ENCODE data around the gene ZNF107.
"Not testable (repeated sequence)": the region's sequence is repeated elsewhere in the genome, so short reads cannot be mapped to it uniquely, and the experiment has no call there.

ZNF107 gene

DNA sequence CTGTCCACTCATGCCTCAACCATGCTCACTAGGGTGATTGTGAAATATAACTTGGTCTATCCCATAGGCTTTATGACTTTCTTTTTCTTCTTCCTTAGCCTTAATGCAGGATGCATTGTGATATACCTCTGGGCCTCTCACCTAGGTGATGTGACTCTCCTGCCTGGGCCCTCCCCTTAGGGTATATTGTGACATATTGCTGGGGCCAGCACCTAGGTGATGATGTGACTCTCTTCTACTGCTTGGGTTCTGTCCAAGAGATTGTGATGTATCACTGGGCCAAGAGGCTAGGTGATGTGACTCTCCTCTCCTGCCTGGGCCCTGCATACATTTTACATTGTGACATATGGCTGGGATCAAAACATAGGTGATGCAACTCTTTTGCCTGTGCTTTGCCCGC, 14.7 kb upstream of the ZNF107 start:
- no peak for DNase-seq

DNA sequence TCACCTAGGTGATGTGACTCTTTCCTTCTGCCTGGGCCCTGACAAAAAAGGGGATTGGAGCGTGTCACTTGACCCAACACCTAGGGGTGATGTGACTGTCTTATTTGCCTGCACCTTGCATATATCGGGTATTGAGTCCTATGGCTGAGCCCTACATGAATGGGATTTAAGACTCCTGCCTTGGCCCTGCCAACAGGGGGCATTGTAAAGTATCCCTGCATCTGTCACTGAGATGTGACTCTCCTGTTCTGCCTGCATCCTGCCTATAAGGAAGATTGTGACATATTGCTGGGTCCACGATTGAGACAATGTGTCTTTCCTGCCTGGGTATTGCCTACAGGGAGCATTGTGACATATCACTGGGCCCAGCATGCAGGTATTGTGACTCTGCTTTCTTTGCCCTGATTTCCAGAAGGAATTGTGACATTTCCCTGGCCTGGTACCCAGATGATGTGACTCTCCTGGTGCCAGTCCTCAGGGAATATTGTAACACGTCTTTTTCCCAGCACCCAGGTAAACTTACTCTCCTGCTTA, 14.2 kb upstream of the ZNF107 start:
- no peak for DNase-seq

DNA sequence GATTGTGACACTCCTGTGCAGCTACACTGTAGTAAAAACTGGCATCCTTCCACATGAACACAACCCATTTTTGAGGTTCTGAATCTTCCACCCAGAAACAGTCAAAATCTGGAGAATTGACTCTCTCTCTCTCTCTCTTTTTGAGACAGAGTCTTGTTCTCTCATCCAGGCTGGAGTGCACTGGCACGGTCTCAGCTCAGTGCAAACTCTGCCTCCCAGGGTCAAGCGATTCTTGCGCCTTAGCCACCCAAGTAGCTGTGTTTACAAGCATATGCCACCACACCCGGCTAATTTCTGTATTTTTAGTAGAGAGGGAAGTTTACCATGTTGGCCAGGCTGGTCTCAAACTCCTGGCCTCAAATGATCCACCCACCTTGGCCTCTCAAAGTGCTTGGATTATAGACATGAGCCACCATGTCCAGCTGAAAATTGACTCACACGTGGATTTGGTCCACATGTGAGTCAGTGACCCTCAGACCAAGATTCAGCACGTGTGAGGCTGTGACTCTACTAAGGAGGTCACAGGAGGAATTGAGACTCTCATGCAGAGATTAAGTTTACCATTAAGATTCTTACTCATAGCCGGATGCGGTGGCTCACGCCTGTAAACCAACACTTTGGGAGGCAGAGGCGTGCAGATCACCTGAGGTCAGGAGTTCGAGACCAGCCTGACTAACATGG, 12.1 kb upstream of the ZNF107 start:
- DNase-seq, result no peak

DNA sequence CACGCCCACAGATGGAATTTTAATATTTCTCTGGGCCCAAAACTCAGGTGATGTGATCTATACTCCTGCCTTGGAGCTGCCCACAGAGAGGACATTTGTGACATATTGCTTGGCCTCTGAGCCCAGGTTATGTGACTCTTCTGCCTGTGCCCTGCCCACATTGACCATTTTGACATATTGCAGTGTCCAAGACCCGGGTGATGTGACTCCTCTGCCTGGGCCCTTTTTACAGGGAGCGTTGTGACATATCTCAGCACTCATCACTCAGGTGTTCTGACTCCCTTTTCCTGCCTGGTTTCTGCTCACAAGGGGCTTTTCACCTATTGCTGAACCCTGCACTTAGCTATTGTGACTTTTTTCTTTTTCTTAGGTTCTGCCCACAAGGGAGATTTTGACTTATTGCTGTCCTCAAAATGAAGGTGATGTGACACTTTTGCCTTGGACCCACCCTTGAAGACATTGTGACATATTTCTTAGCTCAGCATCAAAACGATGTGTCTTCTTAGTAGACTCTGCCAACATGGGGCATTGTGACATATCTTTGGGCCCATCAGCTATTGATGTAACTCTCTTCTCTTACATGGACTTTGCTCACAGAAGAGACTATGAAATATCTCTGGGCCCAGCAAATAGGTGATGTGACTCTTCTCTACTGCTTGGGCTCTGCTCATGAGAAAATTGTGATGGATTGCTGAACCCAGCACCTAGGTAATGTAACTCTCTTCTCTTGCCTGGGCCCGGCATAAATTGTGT, 11.0 kb upstream of the ZNF107 start:
- DNase-seq, result no peak

DNA sequence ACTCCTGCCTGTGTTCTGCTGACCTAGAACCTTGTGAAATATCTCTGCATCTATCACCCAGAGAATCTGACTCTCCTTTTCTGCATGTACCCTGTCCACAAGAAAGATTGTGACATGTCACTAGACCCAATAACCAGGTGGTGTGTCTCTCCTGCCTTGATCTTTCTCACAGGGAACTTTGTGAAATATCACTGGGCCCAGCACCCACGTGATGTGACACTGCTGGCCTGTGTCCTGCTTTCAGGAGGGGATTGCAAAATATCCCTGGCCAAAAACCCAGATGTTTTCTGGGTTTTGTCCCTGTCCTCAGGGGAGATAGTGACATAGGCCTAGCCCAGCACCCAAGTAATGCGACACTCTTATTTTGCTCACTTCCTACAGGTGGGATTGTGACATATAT, 10.1 kb upstream of the ZNF107 start:
- DNase-seq, result no peak

DNA sequence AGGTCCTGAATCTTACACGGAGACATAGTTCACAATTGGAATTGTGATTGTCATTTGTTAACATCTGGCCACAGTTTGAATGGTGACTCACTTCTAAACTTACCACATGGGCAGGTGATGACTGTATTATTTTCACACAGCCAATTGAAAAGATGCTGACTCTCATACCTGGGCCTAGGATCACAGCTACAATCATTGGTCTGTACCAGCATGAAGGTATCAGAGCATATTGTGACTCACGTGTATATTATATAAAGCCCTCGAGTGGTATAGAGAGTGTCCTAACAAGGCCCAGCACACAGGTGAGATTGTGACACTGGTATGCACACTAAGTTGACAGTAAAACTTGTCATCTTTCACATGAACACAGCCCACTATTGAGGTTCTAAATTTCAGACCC, 9.4 kb upstream of the ZNF107 start:
- DNase-seq, result no peak

DNA sequence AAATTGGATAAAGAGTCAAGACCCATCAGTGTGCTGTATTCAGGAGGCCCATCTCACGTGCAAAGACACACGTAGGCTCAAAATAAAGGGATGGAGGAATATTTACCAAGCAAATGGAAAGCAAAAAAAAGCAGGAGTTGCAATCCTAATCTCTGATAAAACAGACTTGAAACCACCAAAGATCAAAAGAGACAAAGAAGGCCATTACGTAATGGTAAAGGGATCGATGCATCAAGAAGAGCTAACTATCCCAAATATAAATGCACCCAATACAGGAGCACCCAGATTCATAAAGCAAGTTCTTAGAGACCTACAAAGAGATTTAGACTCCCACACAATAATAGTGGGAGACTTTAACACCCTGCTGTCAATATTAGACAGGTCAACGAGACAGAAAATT, 3.8 kb upstream of the ZNF107 start:
- not testable (repeated sequence) for DNase-seq

DNA sequence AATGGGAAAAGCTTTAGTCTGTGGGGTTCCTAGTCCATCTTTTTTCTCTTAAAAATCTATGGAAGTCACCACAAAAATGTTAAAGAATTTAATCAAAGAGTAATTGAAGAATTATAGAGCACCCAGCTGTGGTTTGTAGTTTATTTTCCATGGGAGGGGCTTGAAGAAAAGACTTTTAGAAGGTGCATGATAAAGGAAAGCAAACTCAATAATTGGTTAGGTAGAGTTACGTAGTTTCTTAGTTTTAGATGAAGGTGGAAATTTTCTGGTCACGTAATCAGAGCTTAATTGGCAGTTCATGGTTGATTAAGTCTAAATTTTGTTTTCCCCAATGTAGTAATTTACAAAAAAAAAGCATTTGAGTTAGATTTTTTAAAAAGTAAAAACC, 724 bp downstream of the ZNF107 start:
- no peak for DNase-seq

DNA sequence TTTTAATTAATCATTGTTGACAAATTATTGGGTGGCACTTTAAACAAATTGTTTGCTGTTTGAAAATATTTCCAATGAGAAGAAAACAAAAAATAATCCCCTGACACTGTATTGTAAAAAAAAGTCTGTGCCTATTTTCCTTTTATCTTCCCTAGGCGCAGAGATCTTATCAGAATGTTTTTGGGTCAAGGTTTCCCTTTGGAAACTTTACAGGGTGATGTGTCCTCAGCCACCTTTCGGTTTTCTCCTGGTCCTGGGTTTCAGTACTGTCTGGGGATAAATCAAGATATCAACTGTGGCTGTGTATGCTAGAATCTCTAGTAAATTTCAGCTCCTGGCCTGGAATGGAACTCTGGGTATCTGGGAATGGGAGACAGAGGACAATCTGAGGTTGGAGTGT, 1.4 kb downstream of the ZNF107 start:
- DNase-seq, result no peak

DNA sequence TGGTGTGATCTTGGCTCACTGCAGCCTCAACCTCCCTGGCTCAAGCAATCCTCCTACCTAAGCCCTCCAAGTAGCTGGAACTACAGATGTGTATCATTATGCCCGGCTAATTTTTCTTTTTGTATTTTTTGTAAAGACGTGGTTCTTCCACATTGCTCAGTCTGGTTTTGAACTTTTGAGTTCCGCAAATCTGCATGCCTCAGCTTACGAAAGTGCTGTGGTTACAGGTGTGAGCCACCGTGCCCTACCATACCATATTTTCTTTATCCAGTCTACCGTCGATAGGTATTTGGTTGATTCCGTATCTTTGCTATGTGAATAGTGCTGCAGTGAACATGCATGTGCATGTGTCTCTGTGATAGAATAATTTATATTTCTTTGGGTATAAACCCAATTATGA, 6.5 kb downstream of the ZNF107 start:
- DNase-seq, result no peak

DNA sequence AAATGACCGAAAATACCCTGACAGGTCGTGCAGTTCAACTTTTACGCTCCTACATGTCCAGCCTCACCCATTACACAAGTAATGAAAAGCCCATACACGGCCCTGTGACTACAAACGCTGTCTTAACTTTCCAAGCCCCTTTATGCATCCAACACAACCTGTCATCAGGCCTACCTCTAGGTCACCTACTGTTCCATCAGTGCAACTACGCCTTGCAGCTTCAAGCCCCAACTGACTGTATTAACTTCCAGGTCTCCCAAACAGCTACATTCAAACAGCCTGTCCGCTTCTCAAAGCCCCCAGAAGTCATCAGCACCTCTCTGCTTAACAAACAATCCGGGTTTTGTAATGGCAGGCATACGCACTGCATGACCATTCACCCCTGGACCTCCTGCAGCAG, 19.2 kb downstream of the ZNF107 start:
- DNase-seq, result no peak

DNA sequence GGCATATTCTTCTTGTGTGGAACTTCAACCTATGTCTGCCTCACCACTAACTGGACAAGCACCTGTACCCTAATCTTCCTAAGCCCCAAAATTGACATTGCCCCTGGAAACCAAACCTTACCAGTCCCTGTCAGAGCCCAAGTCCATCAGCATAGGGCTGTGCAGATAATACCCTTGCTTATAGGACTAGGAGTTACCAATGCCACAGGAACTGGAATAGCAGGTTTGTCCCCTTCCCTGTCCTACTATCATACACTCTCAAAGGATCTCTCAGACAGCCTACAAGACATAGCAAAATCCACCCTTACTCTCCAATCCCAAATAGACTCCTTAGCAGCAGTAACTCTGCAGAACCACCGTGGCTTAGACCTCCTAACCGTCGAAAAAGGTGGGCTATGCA, 19.8 kb downstream of the ZNF107 start:
- no peak for DNase-seq

DNA sequence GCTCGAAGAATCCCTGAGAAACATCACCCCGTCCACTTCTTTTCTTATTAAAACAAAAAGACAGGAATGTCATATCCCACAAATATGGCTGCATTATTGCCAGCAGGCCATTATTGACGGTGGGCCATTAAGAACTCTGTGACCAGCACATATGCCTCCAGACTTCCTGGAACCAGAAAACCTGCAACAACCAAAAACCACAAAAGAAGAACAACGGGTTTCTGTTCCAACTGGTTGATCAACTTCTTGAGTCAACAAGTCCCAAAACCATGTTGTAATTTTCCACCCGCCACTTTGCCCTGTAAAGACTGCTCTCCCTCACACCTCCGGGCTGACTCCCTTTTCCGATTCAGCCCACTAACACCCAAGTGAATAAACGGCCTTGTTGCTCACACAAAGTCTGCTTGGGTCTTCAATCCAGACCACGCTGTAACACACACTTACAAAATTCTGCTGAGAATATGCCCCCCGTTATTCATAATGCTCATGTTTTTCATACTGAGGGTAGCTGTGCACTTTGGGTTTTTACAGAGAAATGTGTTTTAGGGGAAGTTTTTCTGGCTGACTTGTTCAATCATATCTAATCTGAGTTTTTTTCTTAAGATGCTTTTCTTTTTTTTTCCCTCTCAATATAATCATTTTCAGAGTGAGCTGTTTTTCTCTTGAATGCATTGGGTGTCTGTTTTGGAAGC, 20.7 kb downstream of the ZNF107 start:
- DNase-seq, result no peak

DNA sequence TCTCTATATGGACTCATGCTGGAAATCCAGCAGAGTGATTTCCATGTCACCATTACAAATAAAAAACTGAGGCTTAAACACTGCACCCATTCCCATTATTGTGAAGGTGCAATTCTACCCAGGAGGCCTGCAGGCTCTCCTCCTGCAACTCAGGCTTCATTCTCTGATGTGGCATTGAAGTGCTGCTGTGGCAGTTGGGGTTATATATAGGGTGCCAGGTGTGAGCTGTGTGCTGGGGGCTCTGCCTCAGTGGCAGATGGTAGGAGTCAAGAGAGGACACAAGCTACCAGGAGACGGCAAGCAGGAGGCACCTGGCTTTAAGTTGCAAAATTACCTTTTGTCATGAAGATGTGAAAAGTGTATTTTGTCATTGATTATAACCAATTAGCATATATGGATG, 21.3 kb downstream of the ZNF107 start:
- no peak for DNase-seq

DNA sequence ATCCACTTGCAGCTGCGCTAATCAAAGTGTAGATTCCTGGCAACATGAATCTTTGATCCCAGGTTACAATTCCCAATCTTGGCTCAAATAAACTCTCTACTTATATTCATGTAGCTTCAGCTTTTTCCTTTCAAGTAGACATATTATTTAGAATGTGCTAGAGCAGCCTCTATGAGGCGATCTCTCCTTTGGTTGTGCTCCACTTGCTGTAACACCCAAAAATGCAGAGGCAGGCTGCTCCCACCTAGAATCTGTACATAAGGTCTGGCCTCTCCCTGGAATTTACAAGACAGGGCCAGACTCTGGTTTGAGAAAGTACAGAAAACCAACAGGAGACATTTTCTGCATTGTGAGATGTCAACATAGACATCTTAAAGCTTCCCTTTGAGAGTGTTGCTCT, 23.1 kb downstream of the ZNF107 start:
- DNase-seq, result no peak

DNA sequence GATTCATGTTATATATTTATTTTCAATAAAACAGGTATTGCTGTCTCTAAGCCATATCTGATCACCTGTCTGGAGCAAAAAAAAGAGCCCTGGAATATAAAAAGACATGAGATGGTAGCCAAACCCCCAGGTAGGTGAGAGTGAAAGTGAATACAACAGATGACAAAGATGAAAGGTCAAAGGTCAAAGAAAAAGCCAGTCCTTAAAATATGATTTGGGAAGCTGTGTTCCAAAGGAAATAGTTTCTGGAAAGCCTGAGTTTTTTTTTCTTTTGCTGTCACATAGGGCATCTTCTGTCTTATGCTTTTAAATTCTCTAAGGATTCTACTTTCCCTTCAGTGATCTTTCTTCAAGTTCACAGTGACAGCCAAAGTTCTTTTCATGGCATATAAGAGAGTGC, 25.9 kb downstream of the ZNF107 start:
- no peak for DNase-seq

DNA sequence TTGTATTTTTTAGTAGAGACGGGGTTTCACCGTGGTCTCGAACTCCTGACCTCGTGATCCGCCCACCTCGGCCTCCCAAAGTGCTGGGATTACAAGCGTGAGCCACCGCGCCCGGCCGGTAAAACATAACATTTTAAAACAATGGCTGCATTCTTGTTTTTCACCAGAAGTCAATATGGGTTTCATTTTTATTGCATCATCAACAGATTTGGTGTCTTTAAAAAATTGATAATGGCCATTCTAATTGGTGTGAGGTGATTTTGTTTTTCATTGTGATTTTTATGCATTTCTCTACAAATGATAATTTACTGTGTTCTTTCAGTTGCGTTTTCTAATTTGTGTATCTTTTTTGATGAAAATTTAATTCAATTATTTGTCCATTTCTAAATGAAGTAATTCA, 31.9 kb downstream of the ZNF107 start:
- DNase-seq, result not testable (repeated sequence)

DNA sequence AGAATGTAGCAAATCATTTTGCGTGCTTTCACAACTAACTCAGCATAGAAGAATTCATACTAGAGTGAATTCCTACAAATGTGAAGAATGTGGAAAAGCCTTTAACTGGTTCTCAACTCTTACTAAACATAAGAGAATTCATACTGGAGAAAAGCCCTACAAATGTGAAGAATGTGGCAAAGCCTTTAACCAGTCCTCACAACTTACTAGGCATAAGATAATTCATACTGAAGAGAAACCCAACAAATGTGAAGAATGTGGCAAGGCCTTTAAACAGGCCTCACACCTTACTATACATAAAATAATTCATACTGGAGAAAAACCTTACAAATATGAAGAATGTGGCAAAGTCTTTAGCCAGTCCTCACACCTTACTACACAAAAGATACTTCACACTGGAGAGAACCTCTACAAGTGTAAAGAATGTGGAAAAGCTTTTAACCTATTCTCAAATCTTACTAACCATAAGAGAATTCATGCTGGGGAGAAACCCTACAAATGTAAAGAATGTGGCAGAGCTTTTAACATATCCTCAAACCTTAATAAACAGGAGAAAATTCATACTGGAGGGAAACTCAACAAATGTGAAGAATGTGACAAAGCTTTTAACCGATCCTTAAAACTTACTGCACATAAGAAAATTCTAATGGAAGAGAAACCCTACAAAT, 40.8 kb downstream of the ZNF107 start:
- no peak for DNase-seq

DNA sequence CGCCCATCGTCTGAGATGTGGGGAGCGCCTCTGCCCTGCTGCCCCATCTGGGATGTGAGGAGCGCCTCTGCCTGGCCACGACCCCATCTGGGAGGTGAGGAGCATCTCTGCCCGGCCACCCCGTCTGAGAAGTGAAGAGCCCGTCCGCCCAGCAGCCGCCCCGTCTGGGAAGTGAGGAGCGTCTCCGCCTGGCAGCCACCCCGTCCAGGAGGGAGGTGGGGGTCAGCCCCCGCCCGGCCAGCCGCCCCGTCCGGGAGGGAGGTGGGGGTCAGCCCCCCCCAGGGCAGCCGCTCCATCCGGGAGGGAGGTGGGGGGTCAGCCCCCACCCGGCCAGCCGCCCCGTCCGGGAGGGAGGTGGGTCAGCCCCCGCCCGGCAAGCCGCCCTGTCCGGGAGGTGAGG, 52.0 kb downstream of the ZNF107 start:
- not testable (repeated sequence) for DNase-seq

DNA sequence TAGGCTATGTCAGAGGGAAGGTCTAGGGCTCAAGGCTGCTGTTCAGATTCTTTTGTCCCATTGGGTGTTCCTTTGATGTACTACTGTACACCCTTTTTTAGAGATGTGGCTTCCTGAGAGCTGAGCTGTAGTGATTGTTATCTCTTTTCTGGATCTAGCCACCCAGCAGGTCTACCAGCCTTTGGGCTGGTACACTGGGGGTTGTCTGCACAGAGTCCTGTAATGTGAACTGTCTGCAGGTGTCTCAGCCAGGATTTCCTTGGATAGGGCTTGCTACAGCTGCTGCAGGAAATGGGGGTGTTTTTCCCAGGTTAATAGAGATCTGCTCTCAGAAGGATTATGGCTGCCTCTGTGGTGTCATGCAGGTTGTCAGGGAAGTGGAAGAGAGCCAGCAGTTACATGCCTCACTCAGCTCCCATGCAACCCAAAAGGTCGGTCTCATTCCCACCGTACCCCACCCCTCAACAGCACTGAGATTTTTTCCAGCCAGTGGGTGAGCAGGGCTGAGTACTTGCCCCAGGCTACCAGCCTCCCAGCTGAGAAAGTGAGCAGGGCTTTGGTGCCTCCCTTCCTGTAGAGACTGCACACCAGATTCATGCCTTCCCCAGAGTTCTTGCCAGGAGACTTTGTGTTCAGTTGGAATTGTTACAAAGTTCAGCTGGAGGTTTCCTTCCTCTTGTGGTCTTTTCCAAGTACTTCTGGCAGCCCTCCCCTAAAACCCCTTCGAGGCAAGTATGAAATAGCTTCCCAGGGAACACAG, 63.3 kb downstream of the ZNF107 start:
- DNase-seq, result no peak

DNA sequence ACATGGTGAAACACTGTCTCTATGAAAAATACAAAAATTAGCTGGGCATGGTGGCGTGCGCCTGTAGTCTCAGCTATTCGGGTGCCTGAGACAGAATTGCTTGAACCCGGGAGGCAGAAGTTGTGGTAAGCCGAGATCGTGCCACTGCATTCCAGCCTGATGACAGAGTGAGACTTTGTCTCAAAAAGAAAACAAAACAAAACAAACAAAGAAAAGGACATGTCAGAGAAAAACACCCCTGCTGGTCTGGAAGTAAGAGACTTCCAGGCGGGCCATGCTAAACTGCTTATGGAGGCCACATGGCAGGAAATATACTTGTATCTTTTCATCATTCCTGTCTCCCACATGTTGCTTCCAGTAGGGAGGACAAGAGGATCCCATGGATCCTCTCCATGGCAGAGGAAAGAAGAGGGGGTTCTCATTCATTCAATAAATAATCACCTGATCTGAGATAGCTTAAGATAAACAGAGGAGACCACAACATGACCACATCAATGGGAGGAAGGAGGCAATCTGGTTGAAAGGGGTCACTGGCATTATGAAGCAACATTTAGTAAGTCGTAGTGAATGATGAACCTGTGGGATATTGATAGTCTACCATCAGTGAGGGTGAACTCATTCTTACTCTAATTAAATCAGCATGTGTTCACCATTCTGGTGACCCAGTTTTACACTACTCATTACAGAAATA, 67.8 kb downstream of the ZNF107 start:
- DNase-seq, result no peak

DNA sequence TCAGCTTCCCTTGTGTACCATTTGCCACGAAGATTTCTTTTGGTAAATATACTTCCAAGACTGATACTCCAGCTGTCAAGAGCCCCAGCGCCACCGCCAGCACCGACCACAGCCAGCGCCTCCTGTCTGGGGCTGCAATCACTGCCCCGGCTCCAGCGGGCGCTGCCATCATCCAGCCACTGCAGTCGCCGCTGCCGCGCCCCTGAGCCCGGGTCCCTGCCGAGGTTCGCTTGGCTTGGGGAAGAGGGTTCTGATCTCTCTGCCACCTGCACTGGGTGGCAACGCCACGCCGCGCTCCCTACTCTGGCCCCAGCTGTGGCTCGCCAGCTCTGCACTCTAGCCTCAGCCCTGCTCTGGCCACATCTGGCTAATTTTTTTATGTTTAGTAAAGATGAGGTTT, 70.6 kb downstream of the ZNF107 start:
- DNase-seq, result no peak
